HG03354 (cell line): ENCODE results near the gene CYP4F8.
"Not testable (repeated sequence)": the region's sequence is repeated elsewhere in the genome, so short reads cannot be mapped to it uniquely, and the experiment has no call there.

Source experiments
- ATAC-seq: cut with Tn5 transposase; IDR thresholded peaks from one replicate; pipeline ENCODE4 v1.9.1; 2021; ENCODE audit warnings: mild to moderate bottlenecking; ENCODE audit not compliant: unreplicated experiment, poor library complexity, severe bottlenecking

CYP4F8 gene

DNA sequence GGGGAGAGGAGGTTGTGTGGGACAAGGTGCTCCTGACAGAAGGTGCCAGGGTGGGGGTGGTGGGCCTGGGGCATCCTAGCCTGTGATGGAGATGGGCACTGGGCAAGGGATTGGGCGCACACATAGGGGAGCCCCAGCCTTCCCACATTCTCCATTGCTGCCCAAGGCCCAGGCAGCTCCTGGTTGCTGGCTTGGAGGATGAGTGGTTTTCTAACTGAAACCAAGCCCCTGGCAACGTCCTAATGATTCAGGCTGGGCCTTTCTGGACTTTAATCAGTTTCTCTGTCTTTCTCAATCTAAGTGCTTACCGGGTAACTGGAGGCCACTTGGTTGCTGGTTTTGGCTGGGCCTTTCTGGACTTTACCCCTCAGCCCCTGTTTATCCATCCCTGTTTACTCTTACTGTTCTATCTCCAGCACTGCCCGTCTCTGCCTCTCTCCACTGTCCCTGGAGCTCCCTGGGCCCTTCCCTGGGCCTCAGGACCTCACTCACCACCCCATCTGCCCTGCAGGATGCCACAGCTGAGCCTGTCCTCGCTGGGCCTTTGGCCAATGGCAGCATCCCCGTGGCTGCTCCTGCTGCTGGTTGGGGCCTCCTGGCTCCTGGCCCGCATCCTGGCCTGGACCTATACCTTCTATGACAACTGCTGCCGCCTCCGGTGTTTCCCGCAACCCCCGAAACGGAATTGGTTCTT is 26.0 kb downstream of the CYP4F8 start:
- no peak for ATAC-seq

DNA sequence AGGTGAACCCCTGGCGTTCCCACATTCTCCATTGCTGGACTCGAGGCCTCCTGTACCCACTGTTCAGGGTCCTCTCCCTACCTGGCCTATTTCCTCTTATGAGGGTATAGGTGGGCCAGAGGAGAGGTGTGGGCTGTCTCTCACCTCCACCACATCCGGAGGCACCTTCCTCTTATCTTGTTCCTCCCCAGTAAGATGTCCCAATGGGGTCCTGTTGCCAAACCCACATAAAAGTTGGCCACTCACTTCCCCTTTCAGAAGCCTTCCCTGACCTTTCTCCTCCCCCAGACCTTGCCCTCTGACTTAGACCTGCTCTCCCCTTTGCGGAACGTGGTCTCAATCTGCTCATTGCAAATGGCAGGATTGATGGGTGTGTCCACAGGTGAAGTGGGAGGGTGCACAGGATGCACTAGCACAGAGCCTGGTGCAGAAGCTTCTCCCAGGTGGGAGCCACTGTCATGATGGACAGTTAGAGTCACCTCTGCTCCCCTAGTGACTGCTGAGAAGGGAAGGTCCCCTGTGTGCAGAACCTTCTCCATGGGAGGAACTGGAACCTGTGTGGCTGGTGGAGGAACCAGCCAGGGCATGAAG is 27.0 kb downstream of the CYP4F8 start:
- no peak for ATAC-seq

DNA sequence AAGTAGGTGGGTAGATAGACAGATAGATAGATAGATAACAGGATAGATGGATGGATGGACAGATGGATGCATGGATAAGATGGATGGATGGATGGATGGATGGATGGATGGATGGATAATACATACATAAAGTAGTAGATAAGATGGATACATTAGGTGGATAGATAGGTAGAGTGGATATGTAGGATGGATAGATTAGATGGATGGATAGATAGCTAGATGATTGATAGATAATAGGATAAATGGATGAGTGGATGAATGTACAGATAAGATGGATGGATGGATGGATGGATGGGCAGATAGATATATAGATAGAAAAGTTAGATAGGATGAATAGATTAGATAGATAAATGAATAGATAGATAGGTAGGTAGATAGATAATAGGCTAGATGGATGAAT is 27.8 kb downstream of the CYP4F8 start:
- no peak for ATAC-seq

DNA sequence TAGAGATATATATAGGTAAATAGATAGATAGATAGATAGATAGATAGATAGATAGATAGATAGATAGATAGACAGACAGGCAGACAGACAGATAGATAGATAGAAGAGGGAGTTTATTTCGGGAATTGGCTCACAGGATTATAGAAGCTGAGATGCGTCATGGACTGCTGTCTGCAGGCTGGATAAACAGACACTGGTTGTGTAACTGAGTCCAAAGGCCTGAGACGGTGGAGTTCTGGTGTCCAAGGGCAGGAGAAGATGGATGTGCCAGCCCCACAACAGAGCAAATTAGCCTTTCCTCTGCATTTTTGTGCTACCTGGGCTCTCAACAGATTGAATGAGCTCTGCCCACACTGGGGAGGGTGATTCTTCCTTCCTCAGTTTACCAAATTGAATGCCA is 28.4 kb downstream of the CYP4F8 start:
- ATAC-seq: no peak

- no peak for ATAC-seq
Observed at GRCh38 chr19:15644066-15644741, 29.2 kb downstream of the CYP4F8 start.

DNA sequence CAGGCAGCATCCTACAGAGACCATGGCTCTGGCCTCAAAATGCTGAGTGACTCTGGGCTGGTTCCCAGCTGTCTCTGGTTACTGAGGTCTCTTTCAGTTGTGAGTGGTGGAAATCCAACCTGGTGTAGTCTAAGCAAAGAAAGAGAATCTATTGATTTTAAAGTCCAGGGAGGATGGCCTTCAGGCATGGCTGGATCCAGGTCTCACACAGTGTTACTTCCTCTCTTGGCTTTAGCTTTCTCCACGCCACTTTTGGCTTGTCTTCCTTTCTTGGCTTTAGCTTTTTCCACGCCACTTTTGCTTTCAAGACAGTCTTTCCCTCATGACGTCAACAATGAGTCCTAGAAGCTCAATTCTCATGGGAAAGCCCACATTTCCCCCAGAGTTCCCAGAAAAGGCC is 29.8 kb downstream of the CYP4F8 start:
- no peak for ATAC-seq

- ATAC-seq: no peak
Observed at GRCh38 chr19:15649526-15649925, 34.5 kb downstream of the CYP4F8 start.

- ATAC-seq: not testable (repeated sequence)
Observed at GRCh38 chr19:15650123-15650522, 35.1 kb downstream of the CYP4F8 start.

DNA sequence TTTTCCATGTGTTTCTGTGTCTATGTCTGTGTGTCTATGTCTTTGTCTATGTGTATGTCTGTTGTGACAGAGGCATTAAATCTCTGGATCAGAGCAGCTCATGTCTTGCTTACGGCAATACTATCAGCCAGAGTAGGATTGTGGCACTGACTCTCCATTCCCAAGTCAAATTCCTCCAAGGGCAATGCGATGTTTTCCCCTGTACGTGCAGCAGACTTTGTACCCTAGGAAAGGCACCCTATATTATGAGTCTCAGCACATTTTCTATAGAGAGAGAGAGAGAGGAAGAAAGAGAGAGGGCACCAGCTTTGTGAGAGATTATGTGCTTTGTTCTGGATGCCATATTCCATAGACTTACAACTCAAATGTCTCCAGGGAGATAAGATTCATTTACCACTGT is 36.8 kb downstream of the CYP4F8 start:
- no peak for ATAC-seq

GRCh38 chr19:15652559-15653278 is 37.7 kb downstream of the CYP4F8 start:
- ATAC-seq: no peak

GRCh38 chr19:15656467-15656866 is 41.4 kb downstream of the CYP4F8 start:
- ATAC-seq: no peak

GRCh38 chr19:15663247-15663646 is 48.2 kb downstream of the CYP4F8 start:
- ATAC-seq: no peak

DNA sequence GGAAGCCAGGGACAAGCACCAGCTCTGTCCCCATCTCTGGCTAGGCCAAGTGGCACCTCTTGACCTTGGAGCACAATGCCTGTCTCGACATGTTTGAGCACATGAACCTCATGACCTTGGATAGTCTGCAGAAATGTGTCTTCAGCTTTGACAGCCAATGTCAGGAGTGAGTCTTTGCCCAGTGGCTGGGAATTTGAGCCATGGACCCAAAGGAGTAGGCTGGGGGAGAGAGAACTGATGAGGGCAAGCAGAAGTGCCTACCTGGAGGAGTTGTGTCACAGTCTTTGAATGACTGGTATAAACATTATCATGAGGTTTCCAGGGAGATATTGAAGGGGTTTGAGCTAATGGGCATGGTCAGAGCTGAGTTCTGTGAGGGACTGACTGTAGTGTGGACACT is 51.2 kb downstream of the CYP4F8 start:
- ATAC-seq: no peak

GRCh38 chr19:15666883-15667282 is 51.9 kb downstream of the CYP4F8 start:
- ATAC-seq: no peak

DNA sequence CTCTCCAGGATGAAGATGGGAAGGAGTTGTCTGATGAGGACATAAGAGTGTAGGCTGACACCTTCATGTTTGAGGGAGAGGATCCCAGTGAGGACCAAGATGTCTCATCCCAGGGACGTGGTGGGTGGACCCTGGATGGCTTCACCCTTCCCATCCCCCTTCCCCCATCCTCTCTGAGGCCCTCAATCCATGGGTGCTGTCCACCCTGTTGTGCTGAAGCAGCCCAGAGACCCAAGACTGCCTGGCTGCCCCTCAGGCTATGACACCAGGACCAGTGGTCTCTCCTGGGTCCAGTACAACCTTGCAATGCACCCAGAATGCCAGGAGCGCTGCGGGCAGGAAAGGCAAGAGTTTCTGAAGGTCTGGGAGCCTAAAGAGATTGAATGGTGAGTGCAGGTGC is 54.4 kb downstream of the CYP4F8 start:
- no peak for ATAC-seq

DNA sequence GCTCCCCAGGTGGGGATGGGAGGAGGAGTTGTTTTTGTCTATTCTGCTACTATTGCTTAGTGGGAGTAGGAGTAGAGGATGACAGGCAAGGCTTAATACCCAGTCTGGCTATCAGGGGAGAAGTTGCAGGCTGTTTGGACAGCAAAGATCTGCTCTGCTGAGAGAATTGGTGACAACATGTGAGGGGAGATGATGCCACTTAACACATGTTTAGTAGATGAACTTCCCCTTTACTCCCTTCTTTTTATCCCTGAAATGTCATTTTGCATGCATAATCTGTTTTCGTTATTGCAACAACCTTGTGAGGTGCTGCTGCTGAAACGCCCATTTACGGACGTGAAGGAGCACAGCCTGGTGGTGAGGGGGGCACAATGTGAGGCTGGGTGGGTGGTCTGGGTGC is 54.9 kb downstream of the CYP4F8 start:
- ATAC-seq: no peak

GRCh38 chr19:15671237-15671821 is 56.3 kb downstream of the CYP4F8 start:
- ATAC-seq: no peak

- no peak for ATAC-seq
Observed at GRCh38 chr19:15671891-15672579, 57.0 kb downstream of the CYP4F8 start.

DNA sequence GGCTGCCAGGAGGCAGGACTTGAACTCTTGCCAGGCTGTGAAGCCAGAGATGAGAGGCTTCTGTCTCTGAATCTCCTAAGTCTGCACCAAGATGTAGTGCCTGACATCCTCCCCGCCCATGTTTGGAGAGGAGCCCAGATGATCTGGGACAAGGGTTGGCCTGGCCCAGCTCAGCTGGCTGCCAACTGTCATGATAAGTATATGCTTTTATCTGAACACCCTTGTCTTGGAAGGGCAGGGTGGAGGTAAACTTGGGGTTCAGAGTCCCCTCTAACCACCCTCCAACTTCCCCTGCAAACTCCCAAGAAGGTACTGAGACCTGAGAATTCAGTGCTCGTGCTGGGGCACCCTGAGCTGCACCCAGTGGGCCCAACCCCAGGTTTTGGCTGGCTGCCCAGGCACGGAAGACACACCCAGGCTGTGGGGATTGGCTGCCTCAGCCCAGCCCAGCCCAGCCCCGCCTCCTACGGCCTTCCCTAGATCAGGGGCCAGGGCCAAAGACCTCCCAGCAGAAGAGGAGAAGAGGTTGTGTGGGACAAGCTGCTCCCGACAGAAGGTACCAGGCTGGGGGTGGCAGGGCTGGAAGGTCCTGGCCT is 57.7 kb downstream of the CYP4F8 start, which contains the start of gene CYP4F12:
CYP4F12 (plus strand) TSS at position 508 of the 596 bp plus-strand sequence. CDS start 443 bp downstream, outside the sequence.
- ATAC-seq: no peak
